Measurements from ENCODE around the gene C6orf89. TPM values are rescaled to one million over a fixed set of nuclear protein-coding genes. Genes with fewer than 3 reads are reported as not detected.

Gene C6orf89
- polyA plus RNA-seq, 3 donors = 19.2 to 37.5 (median 29.2) TPM

- H3K27me3 ChIP-seq (ENCODE audit: control insufficient read depth in 2 of 2, insufficient read depth in 2 of 2, low read length in 2 of 2) = no peaks in the 10 kb centered on the region
- H3K4me3 ChIP-seq (replicated peaks in 1 of 3; ENCODE audit: low read depth in 2 of 3, low read length in 3 of 3) = no peak overlapping the region
- no peak overlapping the region for H3K4me2 ChIP-seq (replicated peaks; ENCODE audit: extremely low read depth, low read length, poor library complexity, severe bottlenecking)
- H3K4me1 Mint-ChIP-seq = peaks cover 59% of the 10 kb centered on the region
- H3K4me3 Mint-ChIP-seq = peak overlapping the region in 1 of 2 donors; percentile 94
- no peak overlapping the region for H2AFZ ChIP-seq (ENCODE audit: insufficient read depth, low read depth, low read length, poor library complexity, severe bottlenecking)
- TF ChIP-seq CTCF (IDR thresholded peaks at IDR 0.05) = no peak
- 95% methylated on average over 4 of the region's 9 CpGs for WGBS (ENCODE audit: insufficient coverage)
- no peaks in the 10 kb centered on the region for H4K20me1 ChIP-seq (ENCODE audit: insufficient read depth, low read length)
- intact Hi-C loops (cut with micrococcal nuclease) = loop anchor here (5.0 kb wide), 3 partner anchors 37 to 168 kb away; partner anchors contain the start of gene C6orf89 (in 1 of the 2)
- H3K9me3 ChIP-seq (replicated peaks in 1 of 2; ENCODE audit: control insufficient read depth in 1 of 2, insufficient read depth in 1 of 2, low read length in 2 of 2) = peaks cover 4 to 7% of the 10 kb centered on the region in 2 donors
- peak overlapping the region in 2 of 7 donors; percentile 29 to 56 for H3K27ac Mint-ChIP-seq
- H3K79me2 ChIP-seq (ENCODE audit: insufficient read depth, low read length) = no peaks in the 10 kb centered on the region
- no peak overlapping the region for H3K9ac ChIP-seq (ENCODE audit: insufficient read depth, low read length, poor library complexity, severe bottlenecking)
- H3K36me3 Mint-ChIP-seq = peaks cover 17 to 23% of the 10 kb centered on the region in 2 donors
- peaks cover 4 to 12% (median 9%) of the 10 kb centered on the region in 3 donors for H3K27me3 Mint-ChIP-seq (ENCODE audit: low read depth in 3 of 3)
- DNase-seq = peak in 2 of 3 donors; percentile 28 to 47
- peaks cover 0 to 2% of the 10 kb centered on the region in 2 donors for H3K36me3 ChIP-seq (replicated peaks in 1 of 2; ENCODE audit: control insufficient read depth in 1 of 2, insufficient read depth in 2 of 2, low read length in 2 of 2)
- H3K27ac ChIP-seq (ENCODE audit: low read depth in 1 of 2, low read length in 2 of 2) = no peak overlapping the region
- H3K4me1 ChIP-seq (ENCODE audit: control insufficient read depth in 1 of 2, insufficient read depth in 2 of 2, low read length in 2 of 2) = peaks cover 49 to 55% of the 10 kb centered on the region in 2 donors
- peaks cover 14 to 25% (median 22%) of the 10 kb centered on the region in 7 donors for H3K9me3 Mint-ChIP-seq
These were observed 35.7 kb upstream of the C6orf89 start for GRCh38 chr6:36850021-36850420.

GRCh38 chr6:36851149-36851614 lies 34.6 kb upstream of the C6orf89 start:
- peaks cover 28 to 34% of the 10 kb centered on the region in 2 donors for H3K36me3 Mint-ChIP-seq

More at GRCh38 chr6:36851149-36851614, 34.6 kb upstream of the C6orf89 start:
- Mint-ChIP-seq H3K4me3 (peak overlapping the region in 1 of 2 donors; percentile 30), H3K27me3 (ENCODE audit: low read depth in 3 of 3) (peaks cover 3 to 9% (median 6%) of the 10 kb centered on the region in 3 donors), H3K9me3 (peaks cover 14 to 25% (median 22%) of the 10 kb centered on the region in 7 donors), H3K27ac (peak overlapping the region in 1 of 7 donors; percentile 94), H3K4me1 (peaks cover 59% of the 10 kb centered on the region)
- peak overlapping the region; percentile 7 for H2AFZ ChIP-seq (ENCODE audit: insufficient read depth, low read depth, low read length, poor library complexity, severe bottlenecking)
- H3K27me3 ChIP-seq (ENCODE audit: control insufficient read depth in 2 of 2, insufficient read depth in 2 of 2, low read length in 2 of 2) = no peaks in the 10 kb centered on the region
- no peak overlapping the region for H3K4me3 ChIP-seq (replicated peaks in 1 of 3; ENCODE audit: low read depth in 2 of 3, low read length in 3 of 3)
- H3K4me1 ChIP-seq (ENCODE audit: control insufficient read depth in 1 of 2, insufficient read depth in 2 of 2, low read length in 2 of 2) = peaks cover 49 to 55% of the 10 kb centered on the region in 2 donors
- peak; percentile 41 to 69 (median 58) for DNase-seq
- no peak overlapping the region for H3K27ac ChIP-seq (ENCODE audit: low read depth in 1 of 2, low read length in 2 of 2)
- peaks cover 6 to 14% of the 10 kb centered on the region in 2 donors for H3K36me3 ChIP-seq (replicated peaks in 1 of 2; ENCODE audit: control insufficient read depth in 1 of 2, insufficient read depth in 2 of 2, low read length in 2 of 2)
- H3K9ac ChIP-seq (ENCODE audit: insufficient read depth, low read length, poor library complexity, severe bottlenecking) = no peak overlapping the region
- no peaks in the 10 kb centered on the region for H3K79me2 ChIP-seq (ENCODE audit: insufficient read depth, low read length)
- no CpG with 5 or more reads among the region's 3 CpGs for WGBS (ENCODE audit: insufficient coverage)
- H3K9me3 ChIP-seq (replicated peaks in 1 of 2; ENCODE audit: control insufficient read depth in 1 of 2, insufficient read depth in 1 of 2, low read length in 2 of 2) = peaks cover 4 to 7% of the 10 kb centered on the region in 2 donors
- H4K20me1 ChIP-seq (ENCODE audit: insufficient read depth, low read length) = no peaks in the 10 kb centered on the region
- intact Hi-C loops (cut with micrococcal nuclease) = loop anchor here (5.0 kb wide), 3 partner anchors 36 to 169 kb away; partner anchors contain the start of gene C6orf89 (in 1 of the 2)
- TF ChIP-seq CTCF (IDR thresholded peaks at IDR 0.05) = peak; percentile 84
- no peak overlapping the region for H3K4me2 ChIP-seq (replicated peaks; ENCODE audit: extremely low read depth, low read length, poor library complexity, severe bottlenecking)

Measured in CD14-positive monocyte (primary cell).